HG03045 (cell line): ENCODE measurements around the gene MCF2L.

Source experiments
- ATAC-seq: cut with Tn5 transposase; IDR thresholded peaks from one replicate; pipeline ENCODE4 v1.9.1; 2021; ENCODE audit warnings: mild to moderate bottlenecking, moderate library complexity; ENCODE audit not compliant: unreplicated experiment

MCF2L gene

DNA sequence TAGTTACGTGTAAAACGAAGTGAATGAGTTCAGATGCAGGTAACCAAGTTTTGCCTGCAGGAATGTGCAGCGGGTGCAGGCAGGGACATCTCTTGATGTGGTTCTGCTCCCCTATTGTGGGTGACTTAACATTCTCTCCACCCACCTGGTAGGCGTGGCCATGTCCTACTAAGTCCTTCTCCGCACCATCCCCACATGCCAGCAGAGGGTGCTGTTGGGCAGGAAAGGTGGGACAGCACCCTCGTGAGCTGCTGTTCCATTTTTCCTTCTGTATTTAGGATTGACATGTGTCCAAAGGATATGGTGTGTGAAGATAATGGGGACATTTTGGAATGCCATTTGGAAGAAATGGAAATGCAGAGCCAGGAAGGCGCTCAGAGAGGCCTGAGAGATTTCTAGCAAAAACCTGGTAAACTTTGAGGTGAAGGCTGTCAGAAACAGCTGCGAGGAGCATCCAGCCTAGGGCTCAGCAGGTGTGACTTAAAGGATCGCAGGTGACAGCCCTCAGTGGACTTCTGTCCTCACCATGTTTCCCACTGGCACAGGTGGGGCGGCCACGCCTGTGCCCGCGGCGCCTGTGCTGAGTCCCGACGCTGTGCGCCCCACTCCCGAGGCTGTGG, 26.2 kb upstream of the MCF2L start:
- peak; percentile 93 for ATAC-seq

DNA sequence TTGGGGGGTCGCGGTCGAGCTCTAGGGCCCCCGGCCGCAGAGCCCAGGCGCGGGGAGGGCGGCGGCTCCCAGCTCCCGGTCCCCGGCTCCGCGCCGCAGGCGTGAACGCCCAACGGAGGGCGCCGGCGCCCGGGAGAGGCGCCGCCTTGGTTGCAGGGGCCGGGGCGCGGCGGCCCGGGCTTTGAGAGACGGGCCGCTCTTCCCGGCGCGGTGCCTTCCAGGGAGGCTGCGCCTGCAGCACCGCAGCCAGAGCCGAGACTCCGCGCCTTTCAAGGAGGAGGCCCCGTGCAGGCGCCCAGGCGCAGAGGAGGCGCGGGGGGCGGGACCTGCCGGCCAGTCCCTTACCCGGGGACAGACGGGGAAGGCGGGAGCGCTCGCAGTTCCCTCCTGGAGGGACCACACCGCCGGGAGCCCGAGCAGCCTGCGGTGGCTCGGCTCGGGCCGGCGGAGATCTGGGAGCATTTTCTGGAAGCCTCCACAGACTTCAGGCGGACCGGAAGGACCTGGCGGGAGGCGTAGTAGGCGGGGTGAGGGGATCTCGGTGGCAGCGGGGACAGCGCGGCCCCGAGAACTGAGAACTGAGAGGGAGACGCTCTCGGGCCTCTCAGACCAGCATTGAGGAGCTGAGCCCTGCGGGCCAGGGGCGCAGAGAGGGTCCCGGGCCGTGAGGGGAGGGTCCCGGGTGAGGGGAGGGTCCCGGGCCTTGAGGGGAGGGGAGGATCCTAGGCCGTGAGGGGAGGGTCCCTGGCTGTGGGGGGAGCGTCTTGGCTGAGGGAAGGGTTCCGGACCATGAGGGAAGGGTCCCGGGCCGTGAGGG, 25.5 kb upstream of the MCF2L start:
- peak; percentile 43 for ATAC-seq

DNA sequence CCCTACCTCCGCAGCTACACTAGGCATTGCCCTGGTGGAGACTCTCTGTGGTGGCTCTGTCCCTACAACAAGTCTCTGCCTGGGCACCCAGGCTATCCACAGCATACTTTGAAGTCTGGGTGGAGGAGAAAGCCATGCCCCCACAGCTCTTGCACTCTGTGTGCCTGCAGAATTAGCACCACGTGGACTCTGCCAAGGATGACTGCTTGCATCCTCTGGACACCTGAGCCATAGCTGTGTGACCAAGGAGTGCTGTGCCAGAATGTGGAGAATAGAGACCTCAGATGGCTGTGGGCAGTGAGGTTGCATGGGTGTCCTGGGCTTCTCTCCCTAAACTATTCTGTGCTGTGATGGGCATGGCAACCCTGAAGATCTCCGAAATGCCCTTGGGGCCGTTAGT, 21.2 kb upstream of the MCF2L start:
- ATAC-seq: no peak

DNA sequence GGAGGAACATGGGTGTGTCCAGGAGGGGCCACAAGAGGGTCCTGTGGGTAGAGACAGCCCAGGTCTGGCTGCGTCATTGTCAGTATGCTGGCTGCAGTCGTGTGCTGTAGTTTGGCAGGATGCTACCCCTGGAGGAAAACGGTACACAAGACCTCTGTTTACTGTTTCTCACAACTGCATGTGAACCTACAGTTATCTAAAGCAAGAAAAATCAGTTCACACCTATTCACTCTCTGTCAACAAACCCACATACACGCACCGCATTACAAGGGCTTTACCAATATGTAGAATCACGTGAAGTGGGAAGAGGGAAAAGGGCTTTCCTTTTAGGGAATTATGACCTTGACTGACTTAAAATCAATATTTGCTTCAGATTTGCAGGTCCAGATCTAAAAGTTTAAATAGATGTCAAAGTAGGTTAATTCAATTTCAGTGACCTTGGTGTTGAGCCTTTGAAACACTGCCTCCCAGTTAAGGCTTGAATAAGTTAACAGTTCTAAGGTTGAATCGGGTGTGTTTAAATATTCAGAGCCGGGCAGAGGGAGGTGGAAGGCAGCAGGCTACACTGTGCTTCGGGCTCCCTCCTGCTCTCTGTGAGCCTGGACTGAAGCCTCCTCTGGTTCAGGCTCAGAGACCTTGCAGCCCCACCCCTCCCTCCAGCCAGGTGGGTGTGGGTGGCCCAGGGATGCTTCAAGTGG, 17.2 kb upstream of the MCF2L start:
- ATAC-seq: no peak

DNA sequence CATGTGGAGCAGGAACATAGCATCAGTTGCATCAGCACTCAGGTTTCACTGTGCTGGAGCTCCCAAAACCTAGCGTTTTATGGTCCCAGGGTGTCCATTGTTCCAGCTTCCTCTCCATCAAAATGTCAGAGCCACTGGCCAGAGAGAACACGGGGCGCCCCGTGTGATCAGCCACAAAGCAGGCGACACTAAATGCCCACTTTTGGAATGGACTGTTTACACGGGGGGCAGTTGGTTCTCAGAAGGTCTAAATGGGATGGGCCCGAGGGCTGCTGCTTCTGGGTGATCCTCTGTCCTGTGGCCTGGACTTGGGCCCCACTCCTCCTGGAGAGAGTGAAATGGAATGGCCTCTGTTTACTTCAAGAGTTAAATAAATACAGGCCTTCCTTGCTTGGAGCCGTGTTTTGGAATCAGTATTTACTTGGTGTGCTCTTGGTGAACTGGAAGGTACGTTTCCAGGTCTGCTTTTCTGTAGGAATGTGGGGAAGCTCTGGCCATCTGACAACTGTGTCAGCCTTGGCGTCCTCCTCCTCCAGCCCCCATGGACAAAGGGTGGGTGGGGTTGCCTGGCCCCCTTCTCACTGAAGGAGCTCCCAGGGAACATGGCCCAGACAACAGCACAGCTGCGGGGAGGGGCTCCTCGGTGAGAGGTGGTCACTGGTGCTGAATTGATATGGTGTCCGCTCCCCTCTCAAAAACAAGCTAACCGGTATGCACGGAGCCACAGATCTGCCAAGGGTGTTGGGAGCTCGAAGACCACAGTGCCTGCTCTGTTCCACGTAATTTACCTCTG, 16.1 kb upstream of the MCF2L start:
- no peak for ATAC-seq

DNA sequence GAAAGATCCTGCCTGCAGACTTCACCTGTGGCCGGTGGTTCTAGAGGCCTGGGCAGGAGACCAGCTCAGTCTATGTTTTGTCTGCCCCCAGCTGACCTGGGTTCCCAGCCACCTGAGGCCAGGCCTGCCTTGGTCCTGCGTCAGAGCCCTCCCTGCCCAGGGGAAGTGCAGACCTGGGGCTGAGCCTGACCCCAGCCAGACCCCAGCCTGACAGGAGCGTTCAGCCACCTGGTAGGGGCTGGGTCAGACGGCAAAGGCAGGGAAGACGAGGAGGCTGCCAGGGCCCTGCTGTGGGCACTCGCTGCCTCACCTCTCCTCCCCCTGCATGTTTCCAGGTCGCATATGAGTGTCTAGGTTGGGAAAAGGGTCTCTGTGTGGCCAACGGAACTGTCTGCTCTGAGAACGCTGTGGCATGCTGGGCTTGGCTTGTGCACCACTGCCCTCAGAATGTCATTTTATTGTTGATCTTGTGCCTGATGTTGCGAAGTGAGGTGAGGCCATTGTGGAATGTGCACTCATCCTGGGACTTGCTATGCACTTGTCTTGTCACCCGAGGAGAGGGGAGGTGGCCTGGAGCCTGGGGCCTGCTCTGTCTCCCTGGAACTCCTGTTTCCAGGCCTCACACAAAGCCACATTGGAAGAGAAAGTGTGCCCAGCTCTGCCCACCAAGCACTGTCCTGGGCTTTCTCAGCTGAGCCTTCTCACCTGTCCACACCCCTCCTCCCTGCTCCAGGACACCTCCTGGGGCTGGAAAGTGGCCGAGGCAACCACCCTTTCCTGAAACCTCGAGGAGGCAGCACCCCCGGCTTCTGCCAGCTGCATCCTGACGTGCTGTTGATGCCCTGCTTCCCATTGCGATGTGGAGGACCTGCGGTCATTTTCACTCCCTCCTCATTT, 15.2 kb upstream of the MCF2L start:
- no peak for ATAC-seq

DNA sequence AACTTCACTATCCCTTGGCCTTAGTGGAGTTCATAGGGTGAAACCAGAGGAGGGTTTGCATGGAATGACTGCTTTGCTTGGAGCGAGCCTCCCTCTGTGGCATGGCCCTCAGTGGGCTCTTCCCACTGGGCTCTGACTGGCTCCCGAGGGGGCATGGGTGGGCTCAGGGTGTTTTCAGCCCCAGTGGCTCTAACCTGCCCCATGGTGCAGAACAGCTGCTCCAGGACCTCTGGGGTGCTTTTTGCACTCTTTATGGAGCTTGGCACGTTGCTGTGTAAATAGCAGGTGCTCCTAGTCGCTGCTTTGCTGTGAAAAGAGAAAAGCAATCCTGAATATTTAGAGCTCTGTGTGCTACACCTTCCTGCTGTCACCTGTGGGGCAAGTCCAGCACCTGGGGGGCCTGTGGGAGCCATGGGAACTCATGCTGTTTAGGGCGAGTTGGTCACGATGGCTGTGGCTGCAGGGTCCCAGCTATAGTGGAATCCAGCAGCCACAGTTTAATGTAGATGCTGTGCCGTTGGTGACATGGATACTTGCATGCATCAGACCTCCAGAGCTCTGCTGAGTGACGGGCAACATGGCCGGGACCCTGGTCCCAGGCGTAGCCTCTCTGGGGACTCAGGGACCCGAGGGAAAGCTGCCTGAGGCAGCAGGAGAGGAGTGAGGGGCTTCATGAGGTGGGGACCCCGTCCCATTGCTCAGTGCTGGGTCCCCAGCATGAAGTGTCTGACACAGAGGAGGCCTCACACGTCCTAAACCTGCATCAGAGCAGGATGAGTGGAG, 14.3 kb upstream of the MCF2L start:
- no peak for ATAC-seq

DNA sequence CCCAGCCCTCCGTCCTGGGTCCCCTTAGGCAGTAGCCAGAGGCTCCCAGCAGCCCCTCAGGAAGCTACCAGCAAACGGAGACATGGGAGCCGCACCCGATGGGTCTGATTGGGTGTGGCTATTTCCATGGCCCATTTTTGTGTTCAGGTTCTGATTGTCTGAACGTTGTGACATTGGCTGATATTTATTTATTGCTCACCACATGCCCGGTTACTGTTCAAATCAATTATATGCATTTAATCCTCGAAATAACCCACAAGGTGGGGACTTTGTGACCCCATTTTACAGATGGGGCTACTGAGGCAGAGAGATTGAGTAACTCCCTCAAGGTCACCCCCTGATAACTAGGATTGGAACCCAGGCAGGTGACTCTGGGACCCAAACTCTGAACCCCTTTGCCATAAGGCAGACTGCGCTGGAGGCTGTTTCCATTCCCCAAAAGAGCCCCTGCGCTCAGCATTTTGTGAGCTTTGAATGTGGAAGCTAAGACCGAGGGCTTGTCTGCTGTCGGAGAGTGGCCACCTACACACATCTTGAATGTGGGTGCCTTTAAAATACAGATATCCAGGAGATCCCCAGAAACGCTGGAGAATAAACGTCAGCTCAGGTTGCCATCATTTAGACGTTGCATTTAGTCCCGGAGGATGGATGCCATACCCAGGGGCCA, 13.6 kb upstream of the MCF2L start:
- no peak for ATAC-seq

DNA sequence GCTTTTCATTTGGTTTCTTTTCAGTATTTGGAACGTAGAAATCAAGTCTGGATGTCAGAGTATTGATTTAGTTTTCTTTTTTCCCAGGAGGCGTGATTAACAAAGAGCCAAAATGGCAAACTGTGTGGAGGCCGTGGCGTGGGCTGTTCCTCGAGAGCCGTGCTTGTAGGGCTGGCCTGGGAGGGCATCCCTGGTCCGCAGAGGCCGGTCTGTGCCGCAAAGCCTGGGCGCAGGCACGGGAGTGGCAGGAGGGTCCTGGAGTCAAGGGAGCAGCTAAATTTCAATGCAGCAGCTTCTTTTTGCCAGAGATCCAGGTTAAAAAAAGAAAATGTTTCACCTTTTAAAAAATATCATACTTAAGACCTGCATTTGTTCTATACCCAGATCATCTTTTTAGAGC, 13.1 kb upstream of the MCF2L start:
- ATAC-seq: no peak

DNA sequence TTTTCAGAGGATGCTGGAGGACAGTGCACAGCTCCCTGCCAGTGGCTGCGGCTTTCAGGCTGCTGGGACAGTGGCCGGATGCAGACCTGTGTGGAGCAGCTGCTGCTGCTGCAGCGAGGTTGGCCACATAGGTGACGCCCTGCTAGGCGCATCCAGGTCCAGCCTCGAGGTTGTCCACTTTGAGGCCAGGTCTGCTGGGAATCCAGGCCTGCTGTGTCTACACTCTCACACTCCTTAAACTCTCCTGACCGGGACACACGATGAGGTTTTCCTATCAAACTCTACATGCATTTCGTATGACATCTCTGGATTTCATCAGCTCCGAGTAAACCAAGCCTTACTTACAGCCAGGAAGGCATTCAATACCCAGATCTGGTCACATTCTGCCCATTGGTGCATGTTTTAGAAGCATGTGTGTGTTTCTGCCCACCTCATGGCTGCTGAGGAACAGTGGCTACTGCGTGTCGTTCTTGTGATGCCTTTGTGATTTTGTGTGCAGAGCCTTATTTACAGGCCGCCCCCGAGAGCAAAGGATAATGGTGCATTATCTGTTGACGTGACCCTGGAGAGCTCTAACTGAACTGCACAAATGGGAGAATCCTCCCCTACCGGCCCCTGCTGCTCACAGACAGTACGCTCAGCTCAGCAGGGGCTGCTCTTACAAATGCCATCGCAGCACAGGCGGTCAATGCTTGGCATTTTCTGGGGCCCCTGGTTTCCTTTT, 12.3 kb upstream of the MCF2L start:
- no peak for ATAC-seq

DNA sequence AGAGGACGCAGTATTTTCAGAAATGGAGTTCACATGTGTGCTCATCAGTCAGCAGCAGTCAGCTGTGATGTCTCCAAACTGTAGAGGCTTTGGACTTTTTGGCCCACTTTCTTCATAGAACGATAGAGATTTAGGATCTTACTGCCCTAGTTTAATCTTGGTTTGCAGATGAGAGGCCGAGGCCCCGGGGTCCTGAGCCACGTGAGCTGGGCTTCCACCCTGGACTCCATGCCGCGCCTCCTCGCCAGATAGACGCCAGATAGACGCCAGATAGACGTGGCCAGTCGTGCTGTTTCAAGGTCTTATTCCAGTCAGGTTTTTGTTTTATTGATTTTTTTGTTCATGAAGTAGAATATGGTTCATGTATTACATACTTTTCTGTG, 11.7 kb upstream of the MCF2L start:
- ATAC-seq: no peak

DNA sequence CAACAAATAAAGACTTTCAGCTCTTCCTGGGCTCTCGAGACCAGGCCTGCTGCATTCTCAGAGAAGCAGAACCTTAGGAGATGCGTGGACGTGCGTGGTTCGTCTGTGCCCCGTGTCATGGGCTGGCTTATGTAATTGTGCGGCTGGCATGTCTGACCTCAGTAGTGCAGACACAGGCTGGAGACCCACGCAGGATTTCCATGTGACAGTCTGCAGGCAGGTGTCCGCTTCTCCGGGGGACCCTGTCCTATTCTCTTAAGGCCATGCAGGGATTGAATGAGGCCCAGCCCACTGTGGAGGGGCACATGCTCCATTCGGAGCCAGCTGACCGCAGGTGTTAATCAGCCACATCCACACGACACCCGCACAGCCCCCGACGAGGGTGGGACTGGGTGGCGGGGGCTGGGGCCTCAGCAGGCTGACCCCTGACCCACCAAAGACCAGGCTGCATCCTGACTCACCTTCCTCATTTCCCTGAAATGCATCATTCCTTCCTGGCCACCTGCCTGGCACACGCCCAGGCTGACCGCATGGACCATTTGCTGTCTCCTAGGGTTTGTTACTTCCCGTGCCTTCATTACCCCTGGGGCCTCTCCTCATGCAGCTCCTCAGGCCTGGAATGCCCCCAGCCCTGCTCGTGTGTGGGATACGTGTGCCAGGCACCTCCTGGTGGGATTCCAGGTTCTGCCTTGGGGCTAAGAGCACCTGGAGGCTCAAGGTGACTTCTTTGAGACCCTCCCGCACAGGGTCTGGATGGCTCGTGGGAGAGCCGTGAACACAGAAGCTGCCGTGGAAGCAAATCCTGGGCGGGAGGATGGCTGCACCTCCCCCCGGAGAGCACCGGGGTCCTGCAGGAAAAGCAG, 10.7 kb upstream of the MCF2L start:
- ATAC-seq: no peak

DNA sequence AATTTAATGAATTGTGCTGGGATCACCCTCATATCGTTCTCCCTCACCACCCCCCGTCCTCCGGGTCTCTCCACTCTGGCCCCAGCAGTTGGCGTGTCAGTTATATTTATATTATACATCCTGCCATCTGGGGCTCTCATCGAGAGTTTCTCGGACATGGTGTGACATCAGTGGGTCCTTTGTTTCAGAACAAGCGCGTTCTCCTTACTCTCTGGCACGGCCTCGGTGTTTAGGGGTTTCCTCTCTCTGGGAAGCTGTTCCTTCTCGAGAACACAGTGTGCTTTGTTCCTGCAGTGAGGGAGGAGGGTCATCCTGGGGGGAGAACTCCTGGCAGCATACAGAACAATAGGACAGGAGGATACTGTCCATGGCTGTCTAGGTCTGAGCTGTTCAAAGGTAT, 9.8 kb upstream of the MCF2L start:
- no peak for ATAC-seq

DNA sequence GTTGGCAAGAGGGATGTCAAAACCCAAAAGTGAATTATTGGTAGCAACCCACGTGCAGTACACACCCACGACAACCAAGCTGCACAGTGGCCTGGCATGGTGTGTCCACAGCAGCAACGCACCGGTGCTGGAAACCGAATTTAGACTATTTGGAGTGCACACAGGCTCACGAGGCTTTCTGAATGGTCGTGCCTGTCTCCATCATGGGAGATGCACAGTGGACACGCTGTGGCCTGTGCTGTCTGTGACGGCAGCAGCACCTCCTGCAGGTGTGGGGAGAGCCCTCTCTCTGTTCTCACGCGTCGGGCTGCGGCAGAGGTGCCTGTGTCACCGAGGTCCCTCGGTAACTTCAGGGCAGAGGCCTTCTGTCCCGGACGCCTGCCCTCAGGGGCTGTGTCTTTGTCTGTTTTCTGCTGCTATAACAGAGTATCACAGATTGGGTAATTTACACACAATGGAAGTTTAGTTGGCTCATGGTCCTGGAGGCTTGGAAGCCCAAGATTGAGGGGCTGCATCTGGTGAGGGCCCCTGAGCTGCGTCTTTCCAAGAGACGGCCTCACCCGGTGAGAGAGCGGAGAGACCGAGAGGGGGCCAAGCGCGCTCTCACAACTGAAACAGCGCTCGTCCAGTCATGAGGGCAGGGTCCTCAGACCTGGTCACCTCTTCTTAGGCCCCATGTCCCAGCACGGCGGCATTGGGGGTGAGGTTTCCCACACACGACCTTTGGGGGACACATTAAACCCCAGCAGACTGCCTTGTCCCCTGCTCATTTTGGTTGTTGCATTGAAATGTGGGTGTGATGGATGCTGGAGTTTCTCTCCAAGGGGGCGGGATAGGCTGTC, 9.1 kb upstream of the MCF2L start:
- ATAC-seq: no peak

DNA sequence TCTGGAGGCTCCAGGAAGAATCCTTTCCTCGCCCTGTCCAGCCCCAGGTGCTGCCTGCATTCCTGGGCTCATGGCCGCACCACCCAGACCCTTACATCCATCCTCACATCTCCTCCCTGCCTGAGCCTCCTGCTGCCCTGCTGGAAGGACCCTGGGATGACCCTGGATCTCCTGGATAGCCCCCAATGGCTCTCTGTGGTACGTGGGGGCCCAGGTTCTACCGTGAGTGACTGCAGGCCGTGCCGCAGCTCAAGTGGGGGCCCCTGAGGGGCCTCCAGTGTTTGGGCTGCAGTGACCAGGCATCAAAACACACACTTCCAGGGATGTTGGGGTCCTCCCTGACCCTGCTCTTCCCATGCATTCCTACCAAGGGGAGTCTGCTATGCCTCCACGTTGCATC, 8.3 kb upstream of the MCF2L start:
- no peak for ATAC-seq
